DOHH2 (cell line): ENCODE measurements around the gene CPNE9.

Experiments used
- CTCF ChIP-seq: fragments of 200-600 bp; sonication (generic); IDR thresholded peaks from one replicate; pipeline ENCODE4 v1.5.1; 2014; ENCODE audit warnings: antibody characterized with exemption, mild to moderate bottlenecking, low read depth, low read length; ENCODE audit not compliant: poor library complexity, severe bottlenecking
- EZH2phosphoT487 ChIP-seq: fragments of 200-600 bp; sonication (generic); IDR thresholded peaks from 2 replicates; pipeline ENCODE4 v1.6.1; 2017; ENCODE audit warnings: borderline replicate concordance, mild to moderate bottlenecking, antibody characterized with exemption, low read length, moderate library complexity, mixed read lengths

GRCh38 chr3:9727041-9727595 lies 23.5 kb downstream of the CPNE9 start:
- TF ChIP-seq CTCF (peak; percentile 100), EZH2phosphoT487 (no peak)
